Effector CD4-positive, alpha-beta T cell (primary cell): ENCODE measurements around the gene TSGA10IP. TPM values are rescaled to one million over a fixed set of nuclear protein-coding genes. Genes with fewer than 3 reads are reported as not detected.

Experiments used
- DNase-seq: peaks from one replicate; pipeline ENCODE4 v3.0.0-alpha.2; 2020
- total RNA-seq: gene quantifications from one replicate; lab custom pipeline; 2026; lab: John Stamatoyannopoulos, UW

TSGA10IP gene
- not detected for total RNA-seq

DNA sequence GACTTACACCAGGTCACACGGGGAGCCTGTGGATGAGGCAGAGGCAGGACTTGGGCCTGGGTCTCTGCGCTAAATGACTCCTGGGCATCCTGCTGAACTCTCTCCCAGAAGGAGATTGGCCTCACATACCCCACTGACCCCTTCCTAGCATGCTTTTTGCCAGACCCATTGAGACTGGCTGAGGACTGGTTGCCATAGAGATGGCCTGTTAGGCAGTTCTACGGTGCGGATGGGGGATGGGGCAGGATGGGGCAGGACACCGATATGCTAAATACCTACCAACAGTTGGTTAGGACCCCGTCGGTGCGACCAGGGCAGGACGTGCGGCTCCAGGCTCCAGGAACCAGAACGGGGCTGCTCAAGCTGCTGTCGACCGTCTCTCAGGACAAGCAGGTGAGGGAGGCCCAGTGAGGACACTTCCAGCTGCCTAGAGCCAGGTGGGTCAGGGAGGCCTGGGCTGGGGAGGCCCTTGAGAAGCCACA is at the start of gene TSGA10IP:
TSGA10IP (plus strand) TSS at position 51 of the 482 bp plus-strand sequence; CDS start at position 247, 196 bp downstream.
- DNase-seq, result no peak

GRCh38 chr11:65895482-65895981 is 49.7 kb upstream of the TSGA10IP start:
- DNase-seq, result no peak

DNA sequence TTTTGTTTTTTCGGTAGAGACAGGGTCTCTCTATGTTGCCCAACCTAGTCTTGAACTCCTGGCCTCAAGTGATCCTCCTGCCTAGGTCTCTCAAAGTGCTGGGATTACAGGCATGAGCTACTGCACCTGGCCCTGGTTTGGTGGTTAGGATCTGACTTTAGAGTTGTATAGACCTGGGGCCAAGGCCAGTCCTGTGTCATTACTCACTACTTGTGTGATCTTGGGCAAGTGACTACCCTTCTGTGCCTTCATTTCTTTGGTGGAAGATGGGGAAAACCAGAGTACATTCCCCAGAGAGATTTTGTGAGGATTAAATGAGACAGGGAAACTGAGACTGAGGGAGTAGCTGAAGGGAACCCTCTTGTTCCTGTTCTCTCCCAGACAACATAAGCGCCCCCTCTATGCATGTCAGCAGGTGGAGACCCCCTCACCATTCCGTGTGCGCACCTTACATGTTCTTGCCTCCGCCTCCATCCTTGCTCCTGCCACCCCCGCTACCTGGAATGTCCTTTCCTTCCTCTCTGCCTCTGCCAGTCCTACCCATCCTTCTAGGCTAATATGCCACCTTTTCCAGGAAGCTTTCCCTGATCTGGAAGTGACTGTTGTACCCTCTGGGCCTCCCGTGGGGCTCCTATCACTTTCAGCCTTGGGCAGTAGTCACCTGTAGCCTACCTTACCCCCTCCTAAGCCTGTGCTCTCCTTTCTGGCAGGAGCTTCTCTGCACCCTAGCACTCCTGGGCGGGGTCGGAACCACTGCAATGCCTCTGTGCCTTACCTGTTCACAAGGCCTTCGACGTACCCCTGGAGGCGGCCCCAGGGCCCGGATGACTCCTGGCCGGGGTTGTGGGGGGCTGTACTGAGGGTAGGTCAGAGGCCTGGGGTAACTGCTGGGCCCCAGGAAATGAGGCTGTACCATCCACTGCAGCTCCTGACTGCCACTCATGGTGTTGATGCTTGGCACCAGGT is 49.0 kb upstream of the TSGA10IP start:
- no peak for DNase-seq

DNA sequence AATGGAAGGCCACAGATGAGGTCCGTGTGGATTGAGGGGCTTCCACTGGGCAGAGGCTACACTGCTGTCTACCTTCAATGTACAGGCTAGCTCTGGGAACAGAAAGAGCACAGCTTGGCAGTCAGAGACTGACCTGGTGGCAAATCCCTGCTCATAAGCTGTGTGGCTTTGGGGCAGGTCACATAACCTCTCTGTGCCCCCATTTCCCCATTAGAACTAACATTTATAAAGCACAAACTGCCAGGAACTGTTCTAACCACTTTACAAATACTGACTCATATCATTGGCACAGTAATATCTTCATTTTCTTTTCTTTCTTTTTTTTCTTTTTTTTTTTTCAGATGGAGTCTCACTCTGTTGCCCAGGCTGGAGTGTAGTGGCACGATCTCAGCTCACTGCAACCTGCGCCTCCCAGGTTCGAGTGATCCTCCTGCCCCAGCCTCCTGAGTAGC is 48.2 kb upstream of the TSGA10IP start:
- no peak for DNase-seq

DNA sequence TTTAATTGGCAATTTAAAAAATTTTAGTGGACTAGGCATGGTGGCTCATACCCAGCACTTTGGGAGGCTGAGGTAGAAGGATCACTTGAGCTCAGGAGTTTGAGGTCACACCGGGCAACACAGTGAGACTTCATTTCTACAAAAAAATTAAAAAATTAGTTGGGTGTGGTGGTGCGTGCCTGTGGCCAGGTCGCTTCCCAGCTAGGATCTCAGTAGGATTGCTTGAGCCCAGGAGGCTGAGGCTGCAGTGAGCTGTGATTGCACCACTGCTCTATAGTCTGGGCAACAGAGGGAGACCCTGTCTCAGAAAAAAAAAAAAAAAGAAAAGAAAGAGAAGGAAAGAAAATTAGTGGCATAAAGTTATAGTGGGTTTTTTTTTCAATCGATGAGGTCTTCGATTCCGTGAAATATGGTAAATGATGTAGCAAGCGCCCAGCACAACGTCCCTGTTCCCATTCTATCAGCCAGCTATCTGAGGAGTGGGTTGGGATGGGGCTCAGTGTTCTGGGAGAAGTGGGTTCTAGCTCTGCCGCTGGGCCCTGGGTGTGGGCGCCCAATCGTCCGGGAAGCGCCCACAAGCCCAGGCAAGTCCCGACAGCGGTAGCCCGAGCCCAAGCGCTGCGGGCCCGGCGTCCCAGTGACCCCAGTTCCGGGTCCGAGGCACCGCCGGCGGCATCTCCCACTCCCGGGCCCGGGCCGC is 46.5 kb upstream of the TSGA10IP start:
- DNase-seq, result no peak

DNA sequence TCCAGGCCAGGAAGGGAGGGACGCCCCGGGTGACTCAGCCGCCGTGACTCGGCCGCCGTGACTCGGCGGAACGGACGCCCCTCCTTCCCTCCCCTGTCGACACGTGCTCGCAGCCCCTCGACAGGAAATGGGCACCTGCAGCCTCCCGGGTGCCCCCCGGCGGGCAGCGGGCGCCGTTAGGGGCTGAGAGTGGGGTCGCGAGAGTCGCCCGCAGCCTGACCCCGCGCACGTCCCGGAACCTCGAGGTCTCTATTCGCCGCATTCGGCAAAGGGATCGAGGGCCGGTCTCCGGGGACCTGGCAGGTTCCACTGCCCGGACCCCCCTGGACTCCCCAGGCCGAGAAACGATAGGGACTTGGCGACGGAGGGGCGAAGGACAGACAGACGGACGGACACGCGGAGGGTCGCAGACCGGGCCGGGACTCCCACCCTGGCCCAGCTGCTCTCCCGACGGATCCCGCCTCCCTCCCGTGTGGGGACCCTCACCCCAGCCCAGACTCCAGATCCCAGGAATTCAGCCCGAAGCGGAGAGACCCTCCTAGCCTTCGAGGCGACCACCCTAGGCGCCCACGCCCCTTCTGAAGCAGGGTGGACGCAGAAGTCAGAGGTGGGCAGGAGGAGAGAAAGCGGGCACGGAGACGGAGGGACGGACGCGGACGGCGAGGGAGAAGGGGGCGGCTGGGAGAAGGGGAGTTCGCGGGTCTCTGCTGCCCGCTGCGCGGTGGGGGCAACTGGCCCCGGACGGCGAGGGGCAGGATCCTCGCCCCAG is 45.7 kb upstream of the TSGA10IP start:
- peak; percentile 46 for DNase-seq

GRCh38 chr11:65900125-65900898 is 45.0 kb upstream of the TSGA10IP start, which contains the start of gene FOSL1:
TSS of gene FOSL1 (minus strand) at chr11:65900388. CDS start at chr11:65900339, 49 bp downstream.
- peak; percentile 93 for DNase-seq

GRCh38 chr11:65900899-65901180 is 44.4 kb upstream of the TSGA10IP start:
- DNase-seq, result no peak

GRCh38 chr11:65903068-65903481 is 42.2 kb upstream of the TSGA10IP start:
- DNase-seq, result no peak

DNA sequence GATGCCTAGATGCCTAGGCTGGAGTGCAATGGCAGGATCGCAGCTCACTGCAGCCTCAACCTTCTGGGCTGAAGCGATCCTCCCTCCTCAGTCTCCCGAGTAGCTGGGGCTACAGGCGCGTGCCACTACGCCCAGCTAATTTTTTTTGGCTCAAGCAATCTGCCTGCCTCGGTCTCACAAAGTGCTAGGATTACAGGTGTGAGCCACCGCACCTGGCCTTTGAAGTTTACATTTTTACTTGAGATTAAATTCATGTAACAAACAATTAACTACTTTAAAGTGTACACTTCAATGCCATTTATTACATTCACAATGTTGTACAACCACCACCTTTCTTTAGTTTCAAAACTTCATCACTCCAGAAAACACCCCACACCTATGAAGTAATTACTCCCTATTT is 41.6 kb upstream of the TSGA10IP start:
- no peak for DNase-seq

DNA sequence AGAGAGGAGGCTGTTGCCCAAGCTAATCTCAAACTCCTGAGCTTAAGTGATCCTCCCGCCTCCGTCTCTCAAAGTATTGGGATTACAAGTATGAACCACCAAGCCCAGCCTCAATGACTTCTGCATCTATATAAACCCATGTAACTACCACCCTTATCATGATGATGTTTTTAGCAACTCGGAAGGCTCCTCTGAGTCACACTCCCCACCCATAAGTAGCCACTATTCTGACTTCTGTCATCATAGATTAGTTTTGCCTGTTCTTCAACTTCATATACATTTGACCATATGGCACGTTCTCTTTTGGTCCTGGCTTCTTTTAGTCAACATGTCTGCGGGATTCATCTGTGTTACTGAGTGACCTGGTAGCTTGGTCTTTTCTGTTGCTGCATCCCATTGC is 38.7 kb upstream of the TSGA10IP start:
- DNase-seq, result no peak

DNA sequence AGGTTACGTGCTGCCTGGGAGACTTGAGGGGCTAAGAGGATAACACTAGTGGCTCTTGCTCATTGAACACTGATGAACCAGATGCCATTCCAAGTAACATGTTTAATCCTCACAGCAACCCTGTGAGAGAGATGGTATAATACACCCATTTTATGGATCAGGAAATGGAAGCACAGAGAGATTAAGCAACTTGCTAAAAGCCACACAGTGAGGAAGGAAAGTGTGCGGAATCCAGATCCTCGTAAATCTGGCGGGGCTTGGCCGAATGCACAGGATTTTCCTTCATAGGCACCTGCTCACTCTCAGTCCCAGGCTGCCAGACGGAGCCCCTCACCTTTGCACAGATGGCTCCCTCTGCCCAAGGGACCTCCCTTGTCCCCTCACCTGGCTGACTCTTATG is 37.4 kb upstream of the TSGA10IP start:
- DNase-seq, result no peak

- no peak for DNase-seq
Measured at GRCh38 chr11:65911682-65912568, 33.4 kb upstream of the TSGA10IP start.

DNA sequence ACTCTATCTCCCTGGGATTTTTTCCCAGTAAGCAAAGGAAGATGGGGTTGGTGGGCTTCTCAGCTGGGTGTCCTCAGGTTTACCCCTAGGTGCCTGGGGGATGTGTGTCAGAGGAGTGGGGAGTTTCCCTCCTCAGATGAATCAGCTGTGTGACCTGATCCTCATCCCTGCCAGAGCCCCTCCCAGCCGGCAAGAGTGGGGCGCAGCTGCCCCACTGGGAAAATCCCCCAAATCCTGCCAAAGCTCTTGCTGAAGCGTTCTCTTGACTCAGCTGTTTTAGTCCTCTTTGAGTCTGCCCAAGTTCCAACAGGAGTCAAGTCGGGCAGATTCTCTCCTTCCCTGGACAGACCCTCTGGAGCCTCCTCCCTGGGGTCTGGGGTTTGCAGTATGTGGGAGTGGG is 32.4 kb upstream of the TSGA10IP start:
- no peak for DNase-seq

DNA sequence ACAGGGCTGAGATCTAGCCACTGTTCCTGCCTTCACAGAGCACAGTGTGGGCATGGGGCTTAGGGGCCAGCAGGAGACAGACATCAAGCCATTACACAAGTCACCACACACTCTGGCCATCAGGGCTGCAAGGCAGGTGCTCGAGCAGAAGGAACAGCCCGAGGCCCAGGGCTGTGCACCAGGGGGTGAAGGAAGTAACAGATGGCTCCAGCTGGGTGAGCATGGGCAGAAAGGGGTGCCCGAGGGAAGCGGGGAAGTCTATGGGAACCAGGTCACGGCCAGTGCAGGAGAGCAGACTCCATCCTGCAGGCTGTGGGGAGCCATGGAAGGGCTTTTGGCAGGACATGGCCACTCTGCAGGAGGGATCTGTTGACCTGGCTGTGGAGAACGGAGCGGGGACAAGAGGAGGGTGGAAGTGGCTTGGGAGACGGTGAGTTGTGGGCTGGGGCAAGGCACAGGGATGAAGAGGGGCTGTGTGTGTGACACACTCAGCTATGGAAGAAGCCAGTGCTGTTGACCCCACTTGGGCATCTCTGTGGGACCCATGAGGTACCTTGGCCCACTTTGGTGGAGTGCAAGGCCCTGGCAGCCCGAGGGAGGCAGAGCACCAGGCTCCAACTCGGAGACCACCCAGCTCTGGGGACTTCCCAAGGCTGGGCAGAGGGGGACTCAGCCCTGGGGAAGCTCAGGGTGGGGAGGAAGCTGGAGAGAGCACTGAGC is 30.0 kb upstream of the TSGA10IP start:
- DNase-seq, result no peak

GRCh38 chr11:65915821-65916251 is 29.4 kb upstream of the TSGA10IP start:
- DNase-seq, result no peak

GRCh38 chr11:65916391-65916790 is 28.9 kb upstream of the TSGA10IP start:
- no peak for DNase-seq

GRCh38 chr11:65917077-65917433 is 28.2 kb upstream of the TSGA10IP start:
- DNase-seq, result no peak

- no peak for DNase-seq
Measured at GRCh38 chr11:65917434-65918210, 27.7 kb upstream of the TSGA10IP start.
